ENCODE results near the gene CASZ1. TPM values are rescaled to one million over a fixed set of nuclear protein-coding genes. Genes with fewer than 3 reads are reported as not detected.

CASZ1 gene
- total RNA-seq, 1 experiment from 2014 or later = 3.9 TPM

DNA sequence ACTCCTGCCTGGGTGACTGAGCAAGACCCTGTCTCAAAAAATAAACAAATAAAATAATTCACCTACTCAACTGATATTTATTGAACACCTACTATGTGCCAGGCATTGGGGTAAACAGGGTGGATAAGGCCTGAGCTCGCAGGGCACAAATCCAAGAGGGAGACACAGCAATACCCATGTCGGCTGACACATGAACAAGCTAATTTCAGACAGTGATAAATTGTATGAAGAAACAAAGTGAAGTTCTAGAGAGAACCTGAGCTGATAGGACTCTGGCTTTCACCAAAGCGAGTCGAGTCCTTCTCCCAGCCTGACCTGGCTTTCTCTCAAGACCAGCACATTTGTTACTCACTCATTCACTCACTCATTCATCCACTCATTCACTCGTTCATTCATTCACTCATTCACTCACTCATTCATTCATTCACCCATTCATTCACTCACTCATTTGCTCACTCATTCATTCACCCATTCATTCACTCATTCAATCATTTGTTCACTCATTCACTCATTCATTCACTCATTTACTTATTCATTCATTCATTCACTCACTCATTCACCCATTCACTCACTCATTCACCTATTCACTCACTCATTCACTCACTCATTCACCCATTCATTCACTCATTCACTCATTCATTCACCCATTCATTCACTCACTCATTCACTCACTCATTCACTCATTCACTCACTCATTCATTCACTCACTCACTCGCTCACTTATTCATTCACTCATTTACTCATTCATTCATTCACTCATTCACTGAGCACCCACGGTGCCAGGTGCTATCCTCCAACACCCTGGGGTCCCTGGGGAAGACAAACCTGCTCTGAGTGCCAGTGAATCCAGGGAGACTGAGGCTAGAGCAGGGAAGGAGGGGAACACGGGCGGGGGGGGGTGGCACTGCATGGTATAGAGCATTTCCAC is 37.4 kb upstream of the CASZ1 start:
- no peak overlapping the region for H4K5ac ChIP-seq (ENCODE audit: insufficient read length, low read depth, low read length)
- WGBS (ENCODE audit: extremely low coverage, insufficient read length, low lambda C conversion rate) = no CpG with 5 or more reads among the region's 9 CpGs
- no peak overlapping the region; a peak in 1 of 7 replicates for H3K27ac Mint-ChIP-seq
- H3K9ac ChIP-seq (ENCODE audit: extremely low read depth, insufficient read length, low read length) = no peak overlapping the region
- H3K56ac ChIP-seq (ENCODE audit: insufficient read length, low read depth, low read length) = no peak overlapping the region
- H3K27me3 ChIP-seq (ENCODE audit: insufficient read depth, low read length) = no peaks in the 10 kb centered on the region; the same call in 1 of the 2 replicates
- peaks cover 33 to 40% of the 10 kb centered on the region in 2 experiments for H3K4me1 Mint-ChIP-seq
- H3K4me3 Mint-ChIP-seq = no peak overlapping the region; a peak in 1 of 5 replicates
- no peaks in the 10 kb centered on the region for H3K79me1 ChIP-seq (ENCODE audit: insufficient read depth, low read depth, low read length, poor library complexity, severe bottlenecking)
- no peaks in the 10 kb centered on the region; a peak in 1 of 5 replicates for H3K9me3 Mint-ChIP-seq
- no peak overlapping the region for H3K14ac ChIP-seq (ENCODE audit: insufficient read depth, low read length)
- no peak overlapping the region for H3K4me2 ChIP-seq (ENCODE audit: insufficient read depth, insufficient read length, low read length)
- TF ChIP-seq, protein P1, sequence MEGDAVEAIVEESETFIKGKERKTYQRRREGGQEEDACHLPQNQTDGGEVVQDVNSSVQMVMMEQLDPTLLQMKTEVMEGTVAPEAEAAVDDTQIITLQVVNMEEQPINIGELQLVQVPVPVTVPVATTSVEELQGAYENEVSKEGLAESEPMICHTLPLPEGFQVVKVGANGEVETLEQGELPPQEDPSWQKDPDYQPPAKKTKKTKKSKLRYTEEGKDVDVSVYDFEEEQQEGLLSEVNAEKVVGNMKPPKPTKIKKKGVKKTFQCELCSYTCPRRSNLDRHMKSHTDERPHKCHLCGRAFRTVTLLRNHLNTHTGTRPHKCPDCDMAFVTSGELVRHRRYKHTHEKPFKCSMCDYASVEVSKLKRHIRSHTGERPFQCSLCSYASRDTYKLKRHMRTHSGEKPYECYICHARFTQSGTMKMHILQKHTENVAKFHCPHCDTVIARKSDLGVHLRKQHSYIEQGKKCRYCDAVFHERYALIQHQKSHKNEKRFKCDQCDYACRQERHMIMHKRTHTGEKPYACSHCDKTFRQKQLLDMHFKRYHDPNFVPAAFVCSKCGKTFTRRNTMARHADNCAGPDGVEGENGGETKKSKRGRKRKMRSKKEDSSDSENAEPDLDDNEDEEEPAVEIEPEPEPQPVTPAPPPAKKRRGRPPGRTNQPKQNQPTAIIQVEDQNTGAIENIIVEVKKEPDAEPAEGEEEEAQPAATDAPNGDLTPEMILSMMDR (conservative IDR thresholded peaks at IDR 0.05) = no peak
- H3K27ac ChIP-seq (ENCODE audit: insufficient read length, low read depth, low read length) = no peak overlapping the region
- no peak overlapping the region for H3K18ac ChIP-seq (ENCODE audit: insufficient read length, low read depth, low read length)
- H2BK20ac ChIP-seq (ENCODE audit: low read depth, low read length, poor library complexity, severe bottlenecking) = no peak overlapping the region
- no peak overlapping the region for H4K8ac ChIP-seq (replicated peaks; ENCODE audit: insufficient read length, low read depth, low read length)
- no peaks in the 10 kb centered on the region for H3K9me3 ChIP-seq (ENCODE audit: control insufficient read depth, low read depth, low read length)
- no peaks in the 10 kb centered on the region for H3K36me3 Mint-ChIP-seq (ENCODE audit: insufficient read depth in 1 of 3, low read depth in 3 of 3)
- no peak overlapping the region for H2AFZ ChIP-seq (ENCODE audit: low read length)
- H3K27me3 Mint-ChIP-seq (ENCODE audit: low read depth) = peaks cover 14% of the 10 kb centered on the region
- H2BK5ac ChIP-seq (ENCODE audit: insufficient read length, low read length) = no peak overlapping the region
- H3K23ac ChIP-seq (ENCODE audit: insufficient read length, low read depth, low read length) = no peak overlapping the region
- H3K23me2 ChIP-seq (ENCODE audit: insufficient read length, low read depth, low read length, poor library complexity, severe bottlenecking) = peaks cover 3% of the 10 kb centered on the region
- no peaks in the 10 kb centered on the region for H3K79me2 ChIP-seq (ENCODE audit: insufficient read depth, low read length)
- H2BK12ac ChIP-seq (ENCODE audit: insufficient read length, low read depth, low read length) = no peak overlapping the region
- H2AK5ac ChIP-seq (ENCODE audit: insufficient read length, low read length) = no peak overlapping the region
- no peak overlapping the region for H2BK120ac ChIP-seq (ENCODE audit: low read depth, low read length, poor library complexity, severe bottlenecking)
- peaks cover 2% of the 10 kb centered on the region; the same call in 1 of the 2 replicates for H3K4me1 ChIP-seq (ENCODE audit: insufficient read depth, low read length)
- no peak overlapping the region for H3T11ph ChIP-seq (ENCODE audit: low read length)
- H4K91ac ChIP-seq (ENCODE audit: insufficient read length, low read depth, low read length) = no peak overlapping the region
- no peak overlapping the region for H3K4ac ChIP-seq (ENCODE audit: low read depth, low read length)
- no peak overlapping the region for H2BK15ac ChIP-seq (ENCODE audit: low read depth, low read length)
- DNase-seq = no peak
- H4K20me1 ChIP-seq (ENCODE audit: control insufficient read depth, insufficient read depth, insufficient read length) = no peaks in the 10 kb centered on the region

Measured in H9 (cell line).